Loucy (cell line): Measurements from ENCODE around the gene SCYGR5.

ENCODE experiments used
- H2AFZ ChIP-seq: fragments of 200-600 bp; sonication (generic); 2 replicates; pipeline ENCODE4 v1.6.0; 2016; ENCODE audit warnings: antibody characterized with exemption, mild to moderate bottlenecking, low read length, moderate library complexity
- H3F3A ChIP-seq: fragments of 200-600 bp; 2 replicates; pipeline ENCODE4 v1.6.0; 2016; ENCODE audit warnings: antibody characterized with exemption, low read depth, mild to moderate bottlenecking
- H3K27me3 ChIP-seq: fragments of 200-600 bp; sonication (generic); 2 replicates; pipeline ENCODE4 v1.6.1; 2014; ENCODE audit warnings: low read length, mild to moderate bottlenecking; ENCODE audit not compliant: insufficient read depth, poor library complexity, severe bottlenecking
- H3K36me3 ChIP-seq: fragments of 200-600 bp; sonication (generic); 2 replicates; pipeline ENCODE4 v1.6.1; 2016; ENCODE audit warnings: low read length; ENCODE audit not compliant: insufficient read depth
- H3K4me1 ChIP-seq: fragments of 200-600 bp; sonication (generic); 2 replicates; pipeline ENCODE4 v1.5.1; 2014; ENCODE audit warnings: low read length, mild to moderate bottlenecking; ENCODE audit not compliant: insufficient read depth, poor library complexity, severe bottlenecking
- H3K4me2 ChIP-seq: fragments of 200-600 bp; sonication (generic); 2 replicates; pipeline ENCODE4 v1.6.0; 2014; ENCODE audit warnings: antibody characterized with exemption, low read length, low read depth, mild to moderate bottlenecking; ENCODE audit not compliant: poor library complexity, severe bottlenecking
- H3K4me3 ChIP-seq: fragments of 200-600 bp; sonication (generic); 2 replicates; pipeline ENCODE4 v1.5.1; 2014; ENCODE audit warnings: low read length, mild to moderate bottlenecking, mixed read lengths; ENCODE audit not compliant: poor library complexity, severe bottlenecking
- H3K79me2 ChIP-seq: fragments of 200-600 bp; sonication (generic); 2 replicates; pipeline ENCODE4 v1.6.1; 2014; ENCODE audit warnings: low read length; ENCODE audit not compliant: insufficient read depth
- H3K9ac ChIP-seq: fragments of 200-600 bp; sonication (generic); 2 replicates; pipeline ENCODE4 v1.6.0; 2014; ENCODE audit warnings: mild to moderate bottlenecking, low read depth, low read length, moderate library complexity; ENCODE audit not compliant: poor library complexity, severe bottlenecking
- H3K9me2 ChIP-seq: fragments of 200-600 bp; sonication (generic); replicated peaks from 2 replicates; pipeline ENCODE4 v1.6.1; 2016; ENCODE audit warnings: low read depth, low read length, mixed read lengths
- H3K9me3 ChIP-seq: fragments of 200-600 bp; sonication (generic); 2 replicates; pipeline ENCODE4 v1.6.1; 2014; ENCODE audit warnings: mild to moderate bottlenecking, antibody characterized with exemption, low read length, low read depth; ENCODE audit not compliant: insufficient read depth
- H4K20me1 ChIP-seq: fragments of 200-600 bp; sonication (generic); 2 replicates; pipeline ENCODE4 v1.6.0; 2014; ENCODE audit warnings: antibody characterized with exemption, low read length, mild to moderate bottlenecking; ENCODE audit not compliant: insufficient read depth, poor library complexity, severe bottlenecking
- CTCF ChIP-seq: fragments of 200-600 bp; sonication (generic); conservative IDR thresholded peaks from 2 replicates; pipeline ENCODE4 v1.5.1; 2014; ENCODE audit warnings: mild to moderate bottlenecking, antibody characterized with exemption, low read length
- EZH2phosphoT487 ChIP-seq: fragments of 200-600 bp; IDR thresholded peaks from 2 replicates; pipeline ENCODE4 v1.6.1; 2018; ENCODE audit warnings: antibody characterized with exemption, mild to moderate bottlenecking, moderate library complexity, borderline replicate concordance

SCYGR5 gene

GRCh38 chr2:227674485-227674884, 7.9 kb downstream of the SCYGR5 start:
- no peak overlapping the region for H3K9ac ChIP-seq
- H3K27me3 ChIP-seq: no peaks in the 10 kb centered on the region
- no peaks in the 10 kb centered on the region for H3K79me2 ChIP-seq
- H3K4me2 ChIP-seq: no peak overlapping the region
- no peaks in the 10 kb centered on the region for H4K20me1 ChIP-seq
- TF ChIP-seq CTCF (no peak), EZH2phosphoT487 (no peak)
- H3K9me3 ChIP-seq: no peaks in the 10 kb centered on the region
- H3K4me3 ChIP-seq: no peak overlapping the region
- no peaks in the 10 kb centered on the region for H3K4me1 ChIP-seq
- H3K36me3 ChIP-seq: no peaks in the 10 kb centered on the region
- no peaks in the 10 kb centered on the region for H3K9me2 ChIP-seq
- no peak overlapping the region for H2AFZ ChIP-seq
- no peaks in the 10 kb centered on the region for H3F3A ChIP-seq

GRCh38 chr2:227677928-227678327, 11.3 kb downstream of the SCYGR5 start:
- Histone ChIP-seq H3K9me2 (no peaks in the 10 kb centered on the region), H3K79me2 (no peaks in the 10 kb centered on the region), H3K4me2 (no peak overlapping the region), H3K4me3 (no peak overlapping the region), H4K20me1 (no peaks in the 10 kb centered on the region), H3K27me3 (no peaks in the 10 kb centered on the region), H2AFZ (no peak overlapping the region), H3K4me1 (no peaks in the 10 kb centered on the region), H3K9ac (no peak overlapping the region), H3F3A (no peaks in the 10 kb centered on the region), H3K9me3 (no peaks in the 10 kb centered on the region), H3K36me3 (no peaks in the 10 kb centered on the region)
- TF ChIP-seq CTCF (no peak), EZH2phosphoT487 (no peak)

GRCh38 chr2:227684258-227684657, 17.7 kb downstream of the SCYGR5 start:
- Histone ChIP-seq H3K4me2 (no peak overlapping the region), H3K9me3 (no peaks in the 10 kb centered on the region), H3K4me1 (no peaks in the 10 kb centered on the region), H3K36me3 (no peaks in the 10 kb centered on the region), H3K79me2 (no peaks in the 10 kb centered on the region), H2AFZ (no peak overlapping the region), H3K27me3 (no peaks in the 10 kb centered on the region), H3K9ac (no peak overlapping the region), H3K4me3 (no peak overlapping the region), H4K20me1 (no peaks in the 10 kb centered on the region), H3F3A (no peaks in the 10 kb centered on the region), H3K9me2 (no peaks in the 10 kb centered on the region)
- TF ChIP-seq EZH2phosphoT487: no peak
- no peak for TF ChIP-seq CTCF
